Right lobe of liver (tissue), 4 donors: Measurements from ENCODE around the gene MCTP1.

Source experiments
- POLR2A ChIP-seq: fragments of 450-650 bp; IDR thresholded peaks from one replicate; pipeline ENCODE4 v1.6.1; 2017; ENCODE audit warnings: antibody characterized with exemption, mild to moderate bottlenecking
- TF ChIP-seq, protein P1 (sequence below), 4 donors: fragments of 200-600 bp in 3 of 4; fragments of 450-650 bp in 1 of 4; IDR thresholded peaks; one replicate each; pipeline versions ENCODE4 v1.5.1 to v1.8.0; 2016 to 2022; ENCODE audit warnings: antibody characterized with exemption in 4 of 4, mild to moderate bottlenecking in 2 of 4
- donor health status: DM: no; HTN: no; CAD: no.
- donor health status: DM: no; HTN: no; CAD: no.
- donor health status: DM: no; HTN: yes; CAD: no.

- TF ChIP-seq POLR2A, result no peak
- TF ChIP-seq, protein P1, sequence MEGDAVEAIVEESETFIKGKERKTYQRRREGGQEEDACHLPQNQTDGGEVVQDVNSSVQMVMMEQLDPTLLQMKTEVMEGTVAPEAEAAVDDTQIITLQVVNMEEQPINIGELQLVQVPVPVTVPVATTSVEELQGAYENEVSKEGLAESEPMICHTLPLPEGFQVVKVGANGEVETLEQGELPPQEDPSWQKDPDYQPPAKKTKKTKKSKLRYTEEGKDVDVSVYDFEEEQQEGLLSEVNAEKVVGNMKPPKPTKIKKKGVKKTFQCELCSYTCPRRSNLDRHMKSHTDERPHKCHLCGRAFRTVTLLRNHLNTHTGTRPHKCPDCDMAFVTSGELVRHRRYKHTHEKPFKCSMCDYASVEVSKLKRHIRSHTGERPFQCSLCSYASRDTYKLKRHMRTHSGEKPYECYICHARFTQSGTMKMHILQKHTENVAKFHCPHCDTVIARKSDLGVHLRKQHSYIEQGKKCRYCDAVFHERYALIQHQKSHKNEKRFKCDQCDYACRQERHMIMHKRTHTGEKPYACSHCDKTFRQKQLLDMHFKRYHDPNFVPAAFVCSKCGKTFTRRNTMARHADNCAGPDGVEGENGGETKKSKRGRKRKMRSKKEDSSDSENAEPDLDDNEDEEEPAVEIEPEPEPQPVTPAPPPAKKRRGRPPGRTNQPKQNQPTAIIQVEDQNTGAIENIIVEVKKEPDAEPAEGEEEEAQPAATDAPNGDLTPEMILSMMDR (IDR thresholded peaks at IDR 0.05), result no peak
These were observed 582.2 kb downstream of the MCTP1 start for GRCh38 chr5:94702729-94703128.
